SKM-1 treated with dmso at 0.1 percent for 144 hours (cell line): Measurements from ENCODE around the gene PCDHA6.
"Not testable (repeated sequence)": the region's sequence is repeated elsewhere in the genome, so short reads cannot be mapped to it uniquely, and the experiment has no call there.

Experiments
- DNase-seq: peaks from one replicate; lab custom pipeline; 2025; ENCODE audit not compliant: unreplicated experiment; lab: John Stamatoyannopoulos, UW

PCDHA6 gene

GRCh38 chr5:140857177-140857986, 29.6 kb downstream of the PCDHA6 start:
- DNase-seq = no peak

GRCh38 chr5:140857987-140858240, 30.2 kb downstream of the PCDHA6 start:
- no peak for DNase-seq

GRCh38 chr5:140862441-140863295, 34.9 kb downstream of the PCDHA6 start:
- no peak for DNase-seq

GRCh38 chr5:140868721-140869554, 41.2 kb downstream of the PCDHA6 start, which contains the start of gene PCDHA11:
Gene PCDHA11, plus strand, starts transcription at chr5:140868957. Its CDS starts 147 bp downstream, at chr5:140869104.
- DNase-seq = no peak

GRCh38 chr5:140869555-140869886, 41.8 kb downstream of the PCDHA6 start:
- no peak for DNase-seq

- DNase-seq = no peak
Measured at GRCh38 chr5:140870221-140871201, 42.8 kb downstream of the PCDHA6 start.

GRCh38 chr5:140875085-140876065, 47.6 kb downstream of the PCDHA6 start, which contains the start of gene PCDHA12:
Gene PCDHA12, plus strand, starts transcription at chr5:140875308. Its CDS starts 165 bp downstream, at chr5:140875473.
- no peak for DNase-seq

- not testable (repeated sequence) for DNase-seq
Measured at GRCh38 chr5:140876541-140877261, 48.9 kb downstream of the PCDHA6 start.

- DNase-seq = no peak
Measured at GRCh38 chr5:140877262-140877581, 49.5 kb downstream of the PCDHA6 start.
